GM12878 (cell line): ENCODE data around the gene PMS1. TPM values are rescaled to one million over a fixed set of nuclear protein-coding genes. Genes with fewer than 3 reads are reported as not detected.

Source experiments
- ATAC-seq: fragments of 200-7000 bp; cut with Tn5 transposase; 3 replicates; pipeline ENCODE4 v1.9.1; 2020; ENCODE audit warnings: mild to moderate bottlenecking, moderate library complexity
- BruUV-seq: library from RNA; stranded (reverse); fragments of 400-500 nt; replicated peaks from 2 replicates; lab custom pipeline; 2021; lab: Mats Ljungman, UMichigan
- CTCF ChIA-PET: fragments of 300-600 bp; sonication (Branson Sonifier 250); formaldehyde crosslinking; extraction: SDS; loops from one replicate; lab custom pipeline; 2021; ENCODE audit warnings: inconsistent platforms; lab: Yijun Ruan, JAX
- POLR2A ChIA-PET: fragments of 350-600 bp; formaldehyde crosslinking; extraction: SDS; loops from one replicate; lab custom pipeline; 2021; ENCODE audit warnings: inconsistent platforms; lab: Charles Lee
- RAD21 ChIA-PET: fragments of 300-600 bp; sonication (Branson Sonifier 250); formaldehyde crosslinking; loops from one replicate; lab custom pipeline; 2023; ENCODE audit warnings: antibody characterized with exemption; ENCODE audit not compliant: unreplicated experiment; lab: Charles Lee
- SMC1A ChIA-PET: fragments of 300-600 bp; sonication (Branson Sonifier 250); formaldehyde crosslinking; loops from one replicate; lab custom pipeline; 2023; ENCODE audit not compliant: unreplicated experiment, uncharacterized antibody; lab: Charles Lee
- DNase-seq: peaks from one replicate; pipeline ENCODE4 v3.0.0-alpha.2; 2011; ENCODE audit warnings: low read depth, low spot score
- FAIRE-seq: peaks from 3 replicates; lab custom pipeline; 2011; peaks lifted over from hg19 to GRCh38; lab: Jason Lieb, UNC
- H2AFZ ChIP-seq: 2 replicates; pipeline ENCODE4 v1.6.0; 2011; ENCODE audit warnings: low read depth, low read length, control low read depth; ENCODE audit not compliant: control insufficient read depth
- H3K27ac ChIP-seq: 2 replicates; pipeline ENCODE4 v1.5.1; 2011; ENCODE audit warnings: control low read depth; ENCODE audit not compliant: control insufficient read depth, insufficient read depth
- H3K27me3 ChIP-seq, 2 experiments: replicated peaks in 1 of 2; 2 replicates each; pipeline versions ENCODE4 v1.6.0 to v1.6.1; 2011; ENCODE audit warnings: low read length in 1 of 2; ENCODE audit not compliant: control insufficient read depth in 2 of 2, insufficient read depth in 2 of 2
- H3K36me3 ChIP-seq, 2 experiments: 2 replicates each; pipeline ENCODE4 v1.5.1; 2011; ENCODE audit warnings: low read length in 1 of 2; ENCODE audit not compliant: control insufficient read depth in 2 of 2, insufficient read depth in 2 of 2
- H3K4me1 ChIP-seq: 2 replicates; pipeline ENCODE4 v1.6.1; 2011; ENCODE audit warnings: mild to moderate bottlenecking, low read length, moderate library complexity, mixed read lengths; ENCODE audit not compliant: control insufficient read depth, insufficient read depth
- H3K4me2 ChIP-seq: 2 replicates; pipeline ENCODE4 v1.6.0; 2011; ENCODE audit warnings: control low read depth; ENCODE audit not compliant: control insufficient read depth, insufficient read depth
- H3K4me3 ChIP-seq: fragments of 200-600 bp; sonication (generic); 2 replicates; pipeline ENCODE4 v1.5.1; 2016
- H3K79me2 ChIP-seq: 2 replicates; pipeline ENCODE4 v1.6.0; 2011; ENCODE audit warnings: low read length; ENCODE audit not compliant: control insufficient read depth, insufficient read depth
- H3K9ac ChIP-seq: 2 replicates; pipeline ENCODE4 v1.8.0; 2011; ENCODE audit warnings: low read length, control low read depth, mixed read lengths; ENCODE audit not compliant: control insufficient read depth, insufficient read depth
- H3K9me3 ChIP-seq: replicated peaks from 3 replicates; pipeline ENCODE4 v1.5.1; 2011; ENCODE audit warnings: mild to moderate bottlenecking, low read length; ENCODE audit not compliant: control insufficient read depth, insufficient read depth
- H4K20me1 ChIP-seq: 2 replicates; pipeline ENCODE4 v1.6.0; 2011; ENCODE audit not compliant: control insufficient read depth, insufficient read depth
- ATF7 ChIP-seq: fragments of 450-650 bp; IDR thresholded peaks from 2 replicates; pipeline ENCODE4 v1.6.1; 2016; ENCODE audit warnings: low read depth, mild to moderate bottlenecking
- CEBPB ChIP-seq, 2 experiments: fragments of 150-350 bp in 1 of 2; IDR thresholded peaks; 2 replicates each; pipeline ENCODE4 v1.6.1; 2012 to 2014; ENCODE audit warnings: low read depth in 2 of 2, low read length in 2 of 2, borderline replicate concordance in 1 of 2, inconsistent platforms in 1 of 2
- DPF2 ChIP-seq: fragments of 450-650 bp; IDR thresholded peaks from 2 replicates; pipeline ENCODE4 v1.6.1; 2017; ENCODE audit warnings: mild to moderate bottlenecking
- IRF4 ChIP-seq: IDR thresholded peaks from 2 replicates; pipeline ENCODE4 v1.6.1; 2011; ENCODE audit warnings: low read depth, low read length
- MYC ChIP-seq: IDR thresholded peaks from 2 replicates; pipeline ENCODE4 v1.6.1; 2011; ENCODE audit warnings: mild to moderate bottlenecking, low read length, moderate library complexity, inconsistent platforms; ENCODE audit not compliant: insufficient read depth, insufficient replicate concordance, insufficient read length, severe bottlenecking
- NKRF ChIP-seq: fragments of 450-650 bp; conservative IDR thresholded peaks from 2 replicates; pipeline ENCODE4 v1.6.1; 2017; ENCODE audit warnings: mild to moderate bottlenecking, moderate library complexity
- ZZZ3 ChIP-seq: IDR thresholded peaks from 2 replicates; pipeline ENCODE4 v1.6.1; 2011; ENCODE audit warnings: low read depth; ENCODE audit not compliant: control insufficient read depth, insufficient read length
- WGBS: methylation state at CpG from one replicate; pipeline ENCODE4 v1.1.6; 2016; ENCODE audit warnings: low lambda C conversion rate; ENCODE audit not compliant: insufficient replicate concordance, insufficient coverage; ENCODE audit errors: missing lambda C conversion rate; 5-methylcytosine and 5-hydroxymethylcytosine counted together
- in situ Hi-C: fragments of 300-500 bp; cut with MboI; formaldehyde crosslinking; loops from 9 replicates; pipeline ENCODE4 v1.14.3; 2018; ENCODE audit warnings: mixed read lengths
- intact Hi-C: fragments of 100-400 bp; cut with micrococcal nuclease; formaldehyde crosslinking; loops from one replicate; pipeline ENCODE4 v1.14.2; 2022; ENCODE audit not compliant: unreplicated experiment
- polyA plus RNA-seq, 11 experiments: library from polyadenylated mRNA; depleted of rRNA in 4 of 11; unstranded in 6 of 11; stranded (reverse) in 5 of 11; fragments of >200 nt; fragmentation: Nextera tagmentation in 4 of 11; fragmentation: Illumina TruSeq in 1 of 11; extraction: Ambion mirVana in 4 of 11; extraction: Trizol in 1 of 11; gene quantifications; 1 replicate in 1 of 11; 2 replicates in 10 of 11; pipeline versions ENCODE4 v1.2.1 to v1.2.3, GENCODE V29; 2011 to 2016; ENCODE audit warnings: inconsistent platforms in 2 of 11, missing spikeins in 2 of 11, low read depth in 1 of 11
- total RNA-seq, 4 experiments: library from RNA; depleted of rRNA in 3 of 4; stranded (reverse); fragments of >200 nt in 3 of 4; fragmentation: Illumina TruSeq in 1 of 4; extraction: Trizol in 1 of 4; gene quantifications; 2 replicates each; pipeline versions ENCODE4 v1.2.1 to v1.2.3, GENCODE V29; 2013 to 2021

The PMS1 gene
- total and polyA plus RNA-seq, 10 of the 15 experiments (the other 5 are each of a cell fraction or from before 2014, with no cell fraction given), result 18.7 to 50.6 (median 29.5) TPM

DNA sequence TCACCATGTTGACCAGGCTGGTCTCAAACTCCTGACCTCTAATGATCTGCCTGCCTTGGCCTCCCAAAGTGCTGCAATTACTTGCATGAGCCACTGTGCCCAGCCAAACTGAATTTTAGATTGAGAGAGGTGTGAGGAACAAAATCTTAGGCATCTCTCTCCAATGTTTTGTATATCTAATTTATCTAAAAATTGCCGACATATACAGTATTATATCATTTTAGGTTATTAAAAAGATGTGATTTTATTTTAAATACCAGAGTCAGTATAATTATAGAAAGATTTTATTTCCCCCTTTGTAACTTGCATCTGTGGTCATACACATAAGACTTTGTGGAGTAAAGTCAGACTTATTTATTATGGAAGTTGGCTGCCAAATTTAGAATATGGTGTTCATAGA, 10.1 kb downstream of the PMS1 start:
- H3K4me2 ChIP-seq, result no peak overlapping the region
- H3K36me3 ChIP-seq, result peaks cover 0 to 18% of the 10 kb centered on the region in 2 experiments; a peak in 3 of 4 replicates
- no peaks in the 10 kb centered on the region for H4K20me1 ChIP-seq
- no peaks in the 10 kb centered on the region for H3K9me3 ChIP-seq
- TF ChIP-seq ZZZ3, result no peak
- no peak for TF ChIP-seq NKRF
- no peak for TF ChIP-seq ATF7
- TF ChIP-seq CEBPB (IDR thresholded peaks at IDR 0.05; ENCODE audit: borderline replicate concordance in 1 of 2, low read depth in 2 of 2, low read length in 2 of 2), result no peak
- no peak for TF ChIP-seq DPF2
- no peak for TF ChIP-seq IRF4
- no peak for TF ChIP-seq MYC
- WGBS, result 95% methylated on average over 1 of the region's 1 CpG
- ATAC-seq (no peak), DNase-seq (no peak), FAIRE-seq (no peak)
- ChIA-PET RAD21 (no interaction called here), SMC1A (interaction anchor here (1.3 kb wide), 1 partner anchor 13 kb away, joined by 3 read pairs; no protein-coding TSS in a partner anchor), POLR2A (no interaction called here), CTCF (interaction anchor here (0.8 to 0.9 kb wide), 2 partner anchors 10 to 32 kb away, joined by 3 to 4 read pairs; partner anchors contain the start of gene OSGEPL1)
- in situ Hi-C loops (no loop called here), intact Hi-C loops (no loop called here)
- no peak overlapping the region for H3K4me3 ChIP-seq
- no peaks in the 10 kb centered on the region for H3K4me1 ChIP-seq
- no peak overlapping the region for H3K9ac ChIP-seq
- no peak overlapping the region for H3K27ac ChIP-seq
- no peaks in the 10 kb centered on the region for H3K27me3 ChIP-seq
- H2AFZ ChIP-seq, result no peak overlapping the region
- no TSS peak for BruUV-seq
- H3K79me2 ChIP-seq, result peaks cover 13% of the 10 kb centered on the region
